PC-9 (cell line): Measurements from ENCODE around the gene THEMIS2.

Experiments used
- CTCF ChIP-seq: fragments of 200-600 bp; sonication (generic); conservative IDR thresholded peaks from 2 replicates; pipeline ENCODE4 v1.6.1; 2017; ENCODE audit warnings: mixed run types, antibody characterized with exemption, mild to moderate bottlenecking, moderate library complexity
- EZH2 ChIP-seq: fragments of 200-600 bp; sonication (generic); IDR thresholded peaks from 2 replicates; pipeline ENCODE4 v1.8.0; 2017; ENCODE audit warnings: antibody characterized with exemption, low read depth

DNA sequence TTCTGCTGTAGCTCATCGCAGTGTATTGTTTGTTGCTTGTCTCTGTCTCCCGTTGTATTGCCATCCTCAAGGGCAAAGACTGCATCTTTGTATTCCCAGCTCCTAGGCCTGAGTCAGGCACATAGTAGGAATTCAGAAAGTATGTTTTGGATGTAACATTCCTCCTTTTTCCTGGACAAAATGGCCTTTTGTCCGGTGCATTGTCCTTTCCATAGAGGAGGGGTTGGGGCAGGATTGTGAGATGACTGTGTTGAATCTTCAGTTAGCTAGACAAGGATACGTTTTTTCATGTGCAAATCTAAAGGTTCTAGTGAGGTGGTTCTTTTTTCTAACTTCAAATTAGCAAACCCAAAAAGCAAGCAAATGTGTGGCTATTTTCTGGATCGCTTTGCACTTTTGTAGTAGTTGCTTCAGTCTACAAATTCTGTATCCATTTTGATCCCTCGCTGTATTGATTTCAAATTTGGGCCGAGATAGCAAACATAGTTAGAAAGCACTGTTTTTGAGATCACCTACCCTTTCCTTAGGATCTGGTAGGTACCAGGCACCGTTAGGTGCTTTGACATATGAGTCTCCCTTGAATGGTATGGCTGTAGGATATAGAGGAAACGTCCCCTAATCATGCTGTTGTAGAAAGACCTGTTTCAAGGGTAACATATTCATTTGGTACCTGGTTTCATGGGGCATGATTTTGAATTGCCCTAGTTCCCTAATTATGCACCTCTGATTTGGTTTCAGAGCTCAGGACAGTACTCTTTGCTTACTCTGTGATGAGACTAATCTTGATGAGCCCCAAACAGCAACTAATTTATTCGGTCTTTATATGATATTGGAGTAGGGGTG, 40.6 kb upstream of the THEMIS2 start:
- TF ChIP-seq CTCF: no peak
- no peak for TF ChIP-seq EZH2
